ENCODE measurements around the gene TOX2. TPM values are rescaled to one million over a fixed set of nuclear protein-coding genes. Genes with fewer than 3 reads are reported as not detected.

The TOX2 gene
- total RNA-seq, 1 experiment from 2014 or later, result not detected

- H3K9me3 Mint-ChIP-seq (ENCODE audit: unreplicated experiment), result no peaks in the 10 kb centered on the region
- ChIA-PET POLR2A (no interaction called here), CTCF (interaction anchor here (0.6 kb wide), 1 partner anchor 20 kb away, joined by 3 read pairs; no protein-coding TSS in a partner anchor)
- Histone ChIP-seq H3K4me1 (no peaks in the 10 kb centered on the region), H3K4me3 (ENCODE audit: low read depth, low read length) (no peak overlapping the region), H3K9me3 (no peaks in the 10 kb centered on the region), H3K36me3 (ENCODE audit: control insufficient read depth, insufficient read depth, low read length) (no peaks in the 10 kb centered on the region), H3K27me3 (replicated peaks; ENCODE audit: control insufficient read depth, insufficient read depth, low read length) (peaks cover 3% of the 10 kb centered on the region; the same call in 1 of the 2 replicates)
- BruUV-seq (replicated peaks), result no TSS peak
- peaks cover 37% of the 10 kb centered on the region for H3K27me3 Mint-ChIP-seq (ENCODE audit: insufficient read depth, unreplicated experiment)
- no peak for TF ChIP-seq CTCF (IDR thresholded peaks at IDR 0.05; ENCODE audit: insufficient read depth in 1 of 2, low read depth in 1 of 2, low read length in 1 of 2, severe bottlenecking in 1 of 2, unreplicated experiment in 1 of 2)
- no peaks in the 10 kb centered on the region for H3K4me1 Mint-ChIP-seq (ENCODE audit: low read depth, unreplicated experiment)
- no peaks in the 10 kb centered on the region for H3K36me3 Mint-ChIP-seq (ENCODE audit: insufficient read depth, unreplicated experiment)
- H3K27ac Mint-ChIP-seq (ENCODE audit: unreplicated experiment), result no peak overlapping the region
- DNase-seq, result no peak
- H3K4me3 Mint-ChIP-seq (ENCODE audit: unreplicated experiment), result no peak overlapping the region
- intact Hi-C loops (cut with micrococcal nuclease; ENCODE audit: unreplicated experiment), result no loop called here
These were observed 161.2 kb downstream of the TOX2 start for GRCh38 chr20:44075950-44076232.

- ChIA-PET POLR2A (no interaction called here), CTCF (interaction anchor here (0.9 to 1.2 kb wide), 3 partner anchors 10 to 325 kb away, joined by 3 to 4 read pairs (median 3); no protein-coding TSS in a partner anchor)
- no TSS peak for BruUV-seq (replicated peaks)
- Histone ChIP-seq H3K9me3 (no peaks in the 10 kb centered on the region), H3K27me3 (replicated peaks; ENCODE audit: control insufficient read depth, insufficient read depth, low read length) (no peaks in the 10 kb centered on the region), H3K4me1 (no peaks in the 10 kb centered on the region), H3K36me3 (ENCODE audit: control insufficient read depth, insufficient read depth, low read length) (no peaks in the 10 kb centered on the region), H3K4me3 (ENCODE audit: low read depth, low read length) (no peak overlapping the region)
- Mint-ChIP-seq H3K4me1 (ENCODE audit: low read depth, unreplicated experiment) (no peaks in the 10 kb centered on the region), H3K4me3 (ENCODE audit: unreplicated experiment) (no peak overlapping the region), H3K27ac (ENCODE audit: unreplicated experiment) (no peak overlapping the region), H3K9me3 (ENCODE audit: unreplicated experiment) (no peaks in the 10 kb centered on the region), H3K27me3 (ENCODE audit: insufficient read depth, unreplicated experiment) (peaks cover 25% of the 10 kb centered on the region), H3K36me3 (ENCODE audit: insufficient read depth, unreplicated experiment) (no peaks in the 10 kb centered on the region)
- no peak for TF ChIP-seq CTCF (IDR thresholded peaks at IDR 0.05; ENCODE audit: insufficient read depth in 1 of 2, low read depth in 1 of 2, low read length in 1 of 2, severe bottlenecking in 1 of 2, unreplicated experiment in 1 of 2)
- DNase-seq, result peak in 1 of 2 experiments; percentile 41
- intact Hi-C loops (cut with micrococcal nuclease; ENCODE audit: unreplicated experiment), result no loop called here
These were observed 164.6 kb downstream of the TOX2 start for GRCh38 chr20:44079291-44079690.

- POLR2A ChIA-PET, result no interaction called here
- BruUV-seq (replicated peaks), result no TSS peak
- CTCF ChIA-PET, result interaction anchor here (0.6 to 1.4 kb wide), 12 partner anchors 9 to 542 kb away, joined by 3 to 11 read pairs (median 4); no protein-coding TSS in a partner anchor
- Mint-ChIP-seq H3K4me3 (ENCODE audit: unreplicated experiment) (no peak overlapping the region), H3K4me1 (ENCODE audit: low read depth, unreplicated experiment) (no peaks in the 10 kb centered on the region), H3K36me3 (ENCODE audit: insufficient read depth, unreplicated experiment) (no peaks in the 10 kb centered on the region), H3K9me3 (ENCODE audit: unreplicated experiment) (no peaks in the 10 kb centered on the region), H3K27ac (ENCODE audit: unreplicated experiment) (no peak overlapping the region), H3K27me3 (ENCODE audit: insufficient read depth, unreplicated experiment) (peaks cover 17% of the 10 kb centered on the region)
- TF ChIP-seq CTCF (IDR thresholded peaks at IDR 0.05; ENCODE audit: insufficient read depth in 1 of 2, low read depth in 1 of 2, low read length in 1 of 2, severe bottlenecking in 1 of 2, unreplicated experiment in 1 of 2), result no peak
- Histone ChIP-seq H3K4me3 (ENCODE audit: low read depth, low read length) (no peak overlapping the region), H3K4me1 (no peaks in the 10 kb centered on the region), H3K9me3 (no peaks in the 10 kb centered on the region), H3K36me3 (ENCODE audit: control insufficient read depth, insufficient read depth, low read length) (no peaks in the 10 kb centered on the region), H3K27me3 (replicated peaks; ENCODE audit: control insufficient read depth, insufficient read depth, low read length) (no peaks in the 10 kb centered on the region)
- intact Hi-C loops (cut with micrococcal nuclease; ENCODE audit: unreplicated experiment), result loop anchor here (1.0 kb wide), 5 partner anchors 24 to 631 kb away; no protein-coding TSS in a partner anchor
- peak in 1 of 2 experiments; percentile 36 for DNase-seq
These were observed 165.4 kb downstream of the TOX2 start for GRCh38 chr20:44080064-44080463.

Measured in Caco-2 (cell line).